ENCODE data around the gene SMG6.

GRCh38 chr17:2137342-2138098, 166.1 kb downstream of the SMG6 start:
- no peak for TF ChIP-seq CTCF (IDR thresholded peaks at IDR 0.05)
- TF ChIP-seq POLR2A (IDR thresholded peaks at IDR 0.05), result no peak
